Skeletal muscle satellite cell (primary cell): ENCODE measurements around the gene PHOX2B.
"Not testable (repeated sequence)": the region's sequence is repeated elsewhere in the genome, so short reads cannot be mapped to it uniquely, and the experiment has no call there.

Experiments
- H3K27me3 ChIP-seq: 2 replicates; pipeline ENCODE4 v1.7.0; 2013; ENCODE audit warnings: low read length; ENCODE audit not compliant: control insufficient read depth, insufficient read depth
- H3K36me3 ChIP-seq: 2 replicates; pipeline ENCODE4 v1.7.0; 2013; ENCODE audit warnings: mild to moderate bottlenecking, control low read depth, low read length; ENCODE audit not compliant: insufficient read depth
- H3K4me1 ChIP-seq: 2 replicates; pipeline ENCODE4 v1.7.0; 2013; ENCODE audit warnings: low read length; ENCODE audit not compliant: control insufficient read depth, insufficient read depth
- H3K4me2 ChIP-seq: 2 replicates; pipeline ENCODE4 v1.7.0; 2013; ENCODE audit warnings: mild to moderate bottlenecking, low read length
- H3K4me3 ChIP-seq: 2 replicates; pipeline ENCODE4 v1.7.0; 2013; ENCODE audit warnings: low read length
- H3K9ac ChIP-seq: 2 replicates; pipeline ENCODE4 v1.7.0; 2013; ENCODE audit warnings: mild to moderate bottlenecking, low read depth, low read length, moderate library complexity
- H3K9me3 ChIP-seq: replicated peaks from 2 replicates; pipeline ENCODE4 v1.7.0; 2013; ENCODE audit warnings: mild to moderate bottlenecking, control low read depth, low read length

The PHOX2B gene

GRCh38 chr4:41746440-41747229, 1.9 kb downstream of the PHOX2B start:
- Histone ChIP-seq H3K4me3 (no peak overlapping the region), H3K9me3 (no peaks in the 10 kb centered on the region), H3K4me2 (no peak overlapping the region), H3K4me1 (no peaks in the 10 kb centered on the region), H3K9ac (no peak overlapping the region), H3K36me3 (no peaks in the 10 kb centered on the region), H3K27me3 (peaks cover 96% of the 10 kb centered on the region)

DNA sequence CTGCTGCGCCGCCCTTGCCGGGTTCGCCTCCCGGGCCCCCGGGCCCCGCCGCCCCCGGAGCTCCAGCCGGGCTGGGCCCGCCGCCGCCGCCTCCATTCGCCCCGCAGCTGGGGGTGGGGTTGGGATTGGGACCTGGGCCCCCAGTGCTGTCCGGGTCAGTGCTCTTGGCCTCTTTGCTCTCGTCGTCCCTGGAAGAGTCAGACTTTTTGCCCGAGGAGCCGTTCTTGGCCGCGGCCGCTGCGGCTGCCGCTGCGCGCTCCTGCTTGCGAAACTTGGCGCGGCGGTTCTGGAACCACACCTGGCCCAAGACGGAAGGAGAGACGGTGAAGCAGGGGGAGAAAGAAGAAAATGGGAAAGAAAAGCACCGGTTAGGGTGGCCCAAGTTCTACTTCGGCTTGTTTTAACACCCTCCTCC, 2.5 kb downstream of the PHOX2B start:
- H3K27me3 ChIP-seq, result peaks cover 95% of the 10 kb centered on the region
- no peak overlapping the region for H3K4me2 ChIP-seq
- no peak overlapping the region for H3K9ac ChIP-seq
- no peaks in the 10 kb centered on the region for H3K36me3 ChIP-seq
- no peak overlapping the region for H3K4me3 ChIP-seq
- no peaks in the 10 kb centered on the region for H3K4me1 ChIP-seq
- no peaks in the 10 kb centered on the region for H3K9me3 ChIP-seq

DNA sequence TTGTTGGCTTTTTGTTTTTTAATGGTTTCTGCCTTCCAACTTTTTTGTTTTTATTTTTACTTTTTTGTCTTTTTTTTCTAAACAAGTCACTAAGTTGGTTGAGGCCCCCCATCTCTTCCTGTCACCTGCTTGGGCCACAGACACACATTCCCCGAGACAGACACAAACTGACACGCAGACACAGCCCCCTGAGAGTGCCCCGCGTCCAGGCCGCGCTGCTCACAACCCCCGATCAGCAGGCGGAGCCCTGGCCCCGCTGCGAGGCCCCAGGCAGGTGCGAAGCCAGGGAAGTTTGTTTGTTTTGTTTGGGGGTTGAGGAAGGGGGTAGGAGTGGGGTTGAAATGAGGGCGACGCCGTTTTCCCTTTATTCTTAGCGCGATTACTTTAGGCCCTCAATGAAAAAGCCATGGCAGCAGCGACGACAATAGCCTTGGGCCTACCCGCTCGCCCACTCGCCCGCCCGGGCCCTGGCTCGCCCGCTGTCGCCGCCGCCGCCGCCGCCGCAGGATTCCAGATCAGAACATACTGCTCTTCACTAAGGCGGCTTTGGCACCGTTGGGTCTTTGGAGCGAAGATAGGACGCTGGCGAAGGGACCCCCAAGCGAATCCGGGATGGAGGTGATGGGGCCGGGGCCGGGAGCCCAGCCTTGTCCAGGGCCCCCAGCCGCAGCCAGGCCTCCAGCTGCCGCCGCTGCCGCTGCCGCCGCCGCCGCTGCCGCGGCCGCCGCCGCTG, 3.1 kb downstream of the PHOX2B start:
- Histone ChIP-seq H3K9ac (no peak overlapping the region), H3K4me1 (no peaks in the 10 kb centered on the region), H3K4me2 (no peak overlapping the region), H3K27me3 (peaks cover 95% of the 10 kb centered on the region), H3K9me3 (no peaks in the 10 kb centered on the region), H3K36me3 (no peaks in the 10 kb centered on the region), H3K4me3 (no peak overlapping the region)

DNA sequence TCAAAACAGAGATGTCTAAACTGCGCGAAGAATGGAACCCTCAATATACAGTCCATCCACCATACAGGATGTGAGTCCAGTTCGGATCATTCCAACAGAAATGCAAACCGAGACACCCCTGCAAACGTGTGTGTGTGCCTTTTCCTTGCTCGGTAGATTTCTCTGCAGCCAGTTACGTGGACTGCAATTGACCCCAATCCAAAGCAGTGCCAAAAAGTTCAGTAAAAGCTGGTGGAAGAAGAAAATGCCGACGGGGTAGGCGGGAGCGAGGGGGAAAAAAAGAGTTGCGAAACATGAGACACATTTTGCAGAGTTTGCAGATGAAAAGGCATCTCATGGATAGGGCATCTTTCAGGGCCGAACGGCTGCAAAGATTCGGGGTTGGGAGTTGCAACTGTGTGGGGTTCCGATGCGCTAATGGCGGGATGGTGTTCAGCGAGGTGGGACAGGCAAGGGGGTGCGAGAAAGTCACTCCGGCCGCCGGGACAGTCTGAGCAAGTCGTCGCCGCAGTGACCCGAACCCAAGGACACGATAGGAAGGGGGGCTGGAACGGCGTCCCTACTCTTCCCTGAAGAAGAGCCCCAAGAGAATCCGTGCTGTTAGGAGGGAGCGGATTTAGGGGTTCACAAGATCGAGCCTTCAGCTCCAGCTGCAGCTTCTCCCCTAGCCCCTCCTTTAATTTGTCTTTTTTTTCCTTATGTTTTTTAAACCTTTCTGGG, 3.8 kb downstream of the PHOX2B start:
- H3K9ac ChIP-seq, result no peak overlapping the region
- no peak overlapping the region for H3K4me3 ChIP-seq
- no peak overlapping the region for H3K4me2 ChIP-seq
- peaks cover 95% of the 10 kb centered on the region for H3K27me3 ChIP-seq
- H3K36me3 ChIP-seq, result no peaks in the 10 kb centered on the region
- H3K4me1 ChIP-seq, result no peaks in the 10 kb centered on the region
- no peaks in the 10 kb centered on the region for H3K9me3 ChIP-seq

GRCh38 chr4:41741354-41741753, 7.2 kb downstream of the PHOX2B start:
- no peaks in the 10 kb centered on the region for H3K36me3 ChIP-seq
- no peaks in the 10 kb centered on the region for H3K9me3 ChIP-seq
- no peak overlapping the region for H3K9ac ChIP-seq
- no peak overlapping the region for H3K4me2 ChIP-seq
- H3K27me3 ChIP-seq, result peaks cover 73% of the 10 kb centered on the region
- no peaks in the 10 kb centered on the region for H3K4me1 ChIP-seq
- no peak overlapping the region for H3K4me3 ChIP-seq

GRCh38 chr4:41737491-41737890, 11.0 kb downstream of the PHOX2B start:
- H3K4me3 ChIP-seq, H3K4me1 ChIP-seq, H3K36me3 ChIP-seq, H3K9me3 ChIP-seq, H3K4me2 ChIP-seq, H3K9ac ChIP-seq: not testable (repeated sequence)
- peaks cover 56% of the 10 kb centered on the region for H3K27me3 ChIP-seq

GRCh38 chr4:41734371-41734770, 14.2 kb downstream of the PHOX2B start:
- no peaks in the 10 kb centered on the region for H3K36me3 ChIP-seq
- H3K27me3 ChIP-seq, result peaks cover 59% of the 10 kb centered on the region
- no peaks in the 10 kb centered on the region for H3K9me3 ChIP-seq
- no peak overlapping the region for H3K4me2 ChIP-seq
- no peak overlapping the region for H3K9ac ChIP-seq
- H3K4me3 ChIP-seq, result no peak overlapping the region
- no peaks in the 10 kb centered on the region for H3K4me1 ChIP-seq

GRCh38 chr4:41731569-41732126, 16.9 kb downstream of the PHOX2B start:
- H3K4me3 ChIP-seq, result no peak overlapping the region
- no peak overlapping the region for H3K9ac ChIP-seq
- no peaks in the 10 kb centered on the region for H3K9me3 ChIP-seq
- H3K4me1 ChIP-seq, result no peaks in the 10 kb centered on the region
- H3K4me2 ChIP-seq, result no peak overlapping the region
- peaks cover 65% of the 10 kb centered on the region for H3K27me3 ChIP-seq
- no peaks in the 10 kb centered on the region for H3K36me3 ChIP-seq

DNA sequence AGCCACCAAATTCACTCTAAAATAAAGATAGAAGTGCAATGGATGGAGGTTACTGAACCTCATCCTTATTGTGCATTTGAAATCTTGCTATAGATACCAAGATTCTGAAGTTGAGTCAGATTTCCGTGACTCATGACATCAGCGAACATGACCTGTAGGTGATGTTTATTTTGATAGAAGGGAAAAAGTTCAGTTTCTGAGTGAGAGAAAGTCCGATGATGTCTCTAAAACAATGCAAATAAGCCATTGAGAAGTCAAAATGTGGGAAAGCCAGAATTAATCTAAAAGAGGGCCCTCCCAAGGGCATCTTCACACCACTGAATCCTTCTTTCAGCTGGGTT, 20.0 kb downstream of the PHOX2B start:
- H3K4me1 ChIP-seq, result no peaks in the 10 kb centered on the region
- no peaks in the 10 kb centered on the region for H3K9me3 ChIP-seq
- H3K36me3 ChIP-seq, result no peaks in the 10 kb centered on the region
- no peak overlapping the region for H3K4me3 ChIP-seq
- H3K4me2 ChIP-seq, result no peak overlapping the region
- H3K27me3 ChIP-seq, result peaks cover 62% of the 10 kb centered on the region
- H3K9ac ChIP-seq, result no peak overlapping the region

- Histone ChIP-seq H3K9me3 (no peaks in the 10 kb centered on the region), H3K4me1 (no peaks in the 10 kb centered on the region), H3K4me2 (no peak overlapping the region), H3K27me3 (peaks cover 57% of the 10 kb centered on the region), H3K36me3 (no peaks in the 10 kb centered on the region), H3K9ac (no peak overlapping the region), H3K4me3 (no peak overlapping the region)
These were observed 20.5 kb downstream of the PHOX2B start for GRCh38 chr4:41727861-41728572.

GRCh38 chr4:41725254-41725653, 23.3 kb downstream of the PHOX2B start:
- Histone ChIP-seq H3K4me3 (no peak overlapping the region), H3K27me3 (peaks cover 32% of the 10 kb centered on the region), H3K36me3 (no peaks in the 10 kb centered on the region), H3K4me1 (no peaks in the 10 kb centered on the region), H3K9me3 (no peaks in the 10 kb centered on the region), H3K4me2 (no peak overlapping the region), H3K9ac (no peak overlapping the region)
